Calu3 (cell line): ENCODE results near the gene MBD6. TPM values are rescaled to one million over a fixed set of nuclear protein-coding genes. Genes with fewer than 3 reads are reported as not detected.
"Not testable (repeated sequence)": the region's sequence is repeated elsewhere in the genome, so short reads cannot be mapped to it uniquely, and the experiment has no call there.

Experiments used
- BruUV-seq: library from RNA; stranded (reverse); fragments of 400-500 nt; replicated peaks from 2 replicates; lab custom pipeline; 2021; lab: Mats Ljungman, UMichigan
- CTCF ChIA-PET: fragments of 300-600 bp; sonication (Branson Sonifier 250); formaldehyde crosslinking; loops from one replicate; lab custom pipeline; 2022; ENCODE audit warnings: antibody characterized with exemption; lab: Charles Lee
- DNase-seq: peaks from one replicate; pipeline ENCODE4 v3.0.0; 2022
- H3K27ac Mint-ChIP-seq: one replicate; pipeline ENCODE4 v1.8.0; 2022; ENCODE audit warnings: mixed read lengths; ENCODE audit not compliant: unreplicated experiment
- H3K27me3 Mint-ChIP-seq: one replicate; pipeline ENCODE4 v1.8.0; 2022; ENCODE audit warnings: mixed read lengths; ENCODE audit not compliant: unreplicated experiment
- H3K36me3 Mint-ChIP-seq: one replicate; pipeline ENCODE4 v1.8.0; 2022; ENCODE audit warnings: mild to moderate bottlenecking, moderate library complexity, mixed read lengths; ENCODE audit not compliant: insufficient read depth, unreplicated experiment
- H3K4me1 Mint-ChIP-seq: one replicate; pipeline ENCODE4 v1.8.0; 2022; ENCODE audit warnings: mild to moderate bottlenecking, low read depth, mixed read lengths; ENCODE audit not compliant: unreplicated experiment
- H3K4me3 Mint-ChIP-seq: one replicate; pipeline ENCODE4 v1.8.0; 2022; ENCODE audit warnings: mild to moderate bottlenecking, low read depth, moderate library complexity, mixed read lengths; ENCODE audit not compliant: unreplicated experiment
- H3K9me3 Mint-ChIP-seq: one replicate; pipeline ENCODE4 v1.8.0; 2022; ENCODE audit warnings: low read depth, mixed read lengths; ENCODE audit not compliant: unreplicated experiment
- CTCF ChIP-seq: fragments of 200-600 bp; IDR thresholded peaks from one replicate; pipeline ENCODE4 v1.8.0; 2022; ENCODE audit warnings: antibody characterized with exemption; ENCODE audit not compliant: unreplicated experiment
- intact Hi-C: fragments of 100-400 bp; cut with micrococcal nuclease; formaldehyde crosslinking; loops from one replicate; pipeline ENCODE4 v1.10.0; 2022; ENCODE audit not compliant: unreplicated experiment
- total RNA-seq: library from RNA; stranded (reverse); gene quantifications from 2 replicates; pipeline ENCODE4 v1.2.3, GENCODE V29; 2022

Gene MBD6
- total RNA-seq, 1 experiment from 2014 or later: 127 TPM

- CTCF ChIA-PET: no interaction called here
- peaks cover 81% of the 10 kb centered on the region for H3K36me3 Mint-ChIP-seq
Measured at GRCh38 chr12:57511161-57511560, 11.5 kb upstream of the MBD6 start.

GRCh38 chr12:57511588-57512325 lies 10.9 kb upstream of the MBD6 start:
- Mint-ChIP-seq H3K4me3 (no peak overlapping the region), H3K27ac (peak overlapping the region; percentile 46), H3K36me3 (peaks cover 81% of the 10 kb centered on the region), H3K4me1 (no peaks in the 10 kb centered on the region), H3K27me3 (no peaks in the 10 kb centered on the region), H3K9me3 (no peaks in the 10 kb centered on the region)
- intact Hi-C loops: no loop called here
- no TSS peak for BruUV-seq
- no peak for TF ChIP-seq CTCF
- CTCF ChIA-PET: no interaction called here
- DNase-seq: no peak

More at GRCh38 chr12:57511161-57511560, 11.5 kb upstream of the MBD6 start:
- Mint-ChIP-seq H3K27me3 (no peaks in the 10 kb centered on the region), H3K4me3 (no peak overlapping the region), H3K4me1 (no peaks in the 10 kb centered on the region), H3K27ac (no peak overlapping the region), H3K9me3 (no peaks in the 10 kb centered on the region)
- TF ChIP-seq CTCF: no peak
- no peak for DNase-seq
- BruUV-seq: no TSS peak
- intact Hi-C loops: no loop called here

- Mint-ChIP-seq H3K9me3 (no peaks in the 10 kb centered on the region), H3K4me1 (peaks cover under 1% of the 10 kb centered on the region), H3K27me3 (no peaks in the 10 kb centered on the region), H3K36me3 (peaks cover 89% of the 10 kb centered on the region), H3K27ac (peak overlapping the region; percentile 46), H3K4me3 (peak overlapping the region; percentile 2)
- TF ChIP-seq CTCF: no peak
- no TSS peak for BruUV-seq
- intact Hi-C loops: no loop called here
- CTCF ChIA-PET: no interaction called here
- no peak for DNase-seq
Measured at GRCh38 chr12:57512665-57513064, 10.0 kb upstream of the MBD6 start.

- H3K9me3 Mint-ChIP-seq: no peaks in the 10 kb centered on the region
- CTCF ChIA-PET: no interaction called here
- no TSS peak for BruUV-seq
- no peak for TF ChIP-seq CTCF
- peaks cover 89% of the 10 kb centered on the region for H3K36me3 Mint-ChIP-seq
- H3K4me3 Mint-ChIP-seq: no peak overlapping the region
- no peak for DNase-seq
- intact Hi-C loops: no loop called here
- H3K4me1 Mint-ChIP-seq: peaks cover 6% of the 10 kb centered on the region
- H3K27ac Mint-ChIP-seq: peak overlapping the region; percentile 46
- no peaks in the 10 kb centered on the region for H3K27me3 Mint-ChIP-seq
Measured at GRCh38 chr12:57513266-57513665, 9.4 kb upstream of the MBD6 start.

- Mint-ChIP-seq H3K4me1 (peaks cover 10% of the 10 kb centered on the region), H3K27ac (peak overlapping the region; percentile 46), H3K36me3 (peaks cover 89% of the 10 kb centered on the region)
- BruUV-seq, intact Hi-C loops, CTCF ChIA-PET, DNase-seq, H3K9me3 Mint-ChIP-seq, H3K27me3 Mint-ChIP-seq, H3K4me3 Mint-ChIP-seq: not testable (repeated sequence)
Measured at GRCh38 chr12:57513677-57514076, 8.9 kb upstream of the MBD6 start.

- intact Hi-C loops, H3K4me3 Mint-ChIP-seq, H3K9me3 Mint-ChIP-seq, DNase-seq, BruUV-seq, H3K27me3 Mint-ChIP-seq: not testable (repeated sequence)
- peaks cover 16% of the 10 kb centered on the region for H3K4me1 Mint-ChIP-seq
- H3K36me3 Mint-ChIP-seq: peaks cover 94% of the 10 kb centered on the region
- peak overlapping the region; percentile 100 for H3K27ac Mint-ChIP-seq
- CTCF ChIA-PET: interaction anchor here (0.7 kb wide), 1 partner anchor 12 kb away, joined by 3 read pairs; no protein-coding TSS in a partner anchor
Measured at GRCh38 chr12:57514246-57514645, 8.4 kb upstream of the MBD6 start.
